GM12874 (cell line): Measurements from ENCODE around the gene M6PR.

Experiments
- CTCF ChIP-seq: IDR thresholded peaks from 2 replicates; pipeline ENCODE4 v1.5.1; 2011; ENCODE audit warnings: low read depth, mild to moderate bottlenecking, control low read depth, low read length, moderate library complexity; ENCODE audit not compliant: insufficient read depth

The M6PR gene

DNA sequence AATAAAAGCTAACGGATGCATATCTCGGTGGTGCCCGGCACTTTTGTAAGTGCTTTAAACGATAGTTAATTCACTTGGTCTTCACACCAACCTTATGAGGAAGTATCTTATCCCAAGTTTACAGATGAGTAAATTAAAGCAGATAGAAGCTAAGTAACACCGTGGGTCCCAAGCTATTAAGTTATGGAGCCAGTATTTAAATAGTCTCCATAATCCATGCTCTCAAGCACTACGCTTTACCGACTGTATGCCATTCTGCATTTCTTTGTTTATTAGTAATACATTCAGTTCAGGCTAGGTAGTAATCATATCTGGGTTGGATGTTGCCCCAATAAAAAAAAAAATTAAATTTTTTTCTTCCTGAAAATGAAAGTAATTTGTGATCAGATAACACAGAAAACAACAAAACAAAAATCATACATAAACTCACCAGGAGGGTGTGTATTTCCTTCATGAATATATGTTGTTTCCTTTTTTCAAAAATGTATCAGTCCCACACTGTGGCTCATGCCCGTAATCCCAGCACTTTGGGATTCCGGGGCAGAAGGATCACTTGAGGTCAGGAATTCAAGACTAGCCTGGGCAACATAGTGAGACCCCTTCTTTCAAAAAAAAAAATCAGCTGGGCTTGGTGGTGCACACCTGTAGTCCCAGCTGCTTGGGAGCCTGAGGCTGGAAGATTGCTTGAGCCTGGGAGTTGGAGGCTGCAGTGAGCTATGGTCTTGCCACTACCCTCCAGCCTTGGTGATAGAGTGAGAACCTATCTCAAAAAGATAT is 1.4 kb upstream of the M6PR start:
- no peak for TF ChIP-seq CTCF

DNA sequence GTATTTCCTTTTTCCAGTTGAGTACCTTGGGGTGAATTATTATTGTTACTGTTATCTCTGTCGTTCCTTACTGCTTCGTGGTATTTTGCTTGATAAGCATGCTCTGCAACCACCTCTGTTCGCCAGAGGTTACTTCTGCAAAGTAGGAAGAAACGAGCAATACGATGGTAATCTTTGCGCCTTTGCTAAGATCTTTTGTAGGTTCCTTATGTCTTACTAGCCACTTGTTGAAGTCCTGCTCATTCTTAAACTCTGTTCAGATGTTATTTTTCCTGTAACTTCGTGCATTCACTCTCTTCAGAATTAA is 729 bp upstream of the M6PR start:
- no peak for TF ChIP-seq CTCF

- no peak for TF ChIP-seq CTCF
Measured at GRCh38 chr12:8948701-8949341, 624 bp downstream of the M6PR start.

- TF ChIP-seq CTCF: no peak
Measured at GRCh38 chr12:8947737-8948136, 1.7 kb downstream of the M6PR start.

DNA sequence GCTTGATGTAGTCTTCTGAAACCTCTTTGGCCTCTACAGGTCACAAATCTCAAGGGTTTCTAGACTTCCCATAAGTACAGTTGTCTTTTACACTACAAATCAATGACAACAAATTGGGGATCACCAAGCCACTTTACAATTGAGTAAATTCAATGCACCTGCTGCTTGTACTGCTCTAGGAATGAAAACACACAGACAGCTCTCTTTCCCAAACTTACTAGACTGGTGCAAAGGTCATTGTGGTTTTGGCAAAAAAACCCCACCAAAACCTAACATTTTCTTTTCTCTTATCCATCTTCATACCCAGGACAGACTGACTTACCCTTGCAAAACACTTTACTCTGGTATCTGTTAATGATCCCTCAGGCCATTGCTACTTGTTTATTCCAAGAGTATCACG is 2.7 kb downstream of the M6PR start:
- TF ChIP-seq CTCF: no peak

DNA sequence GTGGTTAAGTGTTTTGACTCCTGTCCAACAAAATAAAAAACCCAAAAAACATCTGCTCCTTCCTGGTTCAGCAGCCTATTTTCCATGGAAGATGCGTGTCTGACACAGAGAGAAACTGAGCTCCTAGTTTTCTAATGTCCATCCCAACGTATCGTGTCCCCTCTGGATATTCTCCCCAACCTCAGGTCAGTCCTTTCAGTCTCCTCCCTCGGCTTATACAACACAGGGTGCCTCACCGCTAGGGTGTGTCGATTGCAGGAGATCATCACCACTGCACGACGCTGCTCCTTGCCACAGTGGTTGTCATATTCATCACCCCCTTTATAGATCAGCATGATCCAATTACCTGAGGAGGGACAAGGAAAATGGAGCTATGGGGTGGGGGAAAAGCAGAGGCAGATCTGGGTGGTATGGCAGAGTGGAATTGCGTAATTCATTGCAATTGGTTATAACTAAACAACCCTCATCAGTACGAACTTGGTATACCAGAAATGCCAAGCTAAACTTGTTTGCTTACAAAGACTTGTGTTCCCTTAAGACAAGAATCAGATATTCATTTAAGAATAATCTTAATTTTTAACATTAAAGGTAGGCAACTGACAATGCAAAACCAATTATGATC is 5.8 kb downstream of the M6PR start:
- no peak for TF ChIP-seq CTCF

DNA sequence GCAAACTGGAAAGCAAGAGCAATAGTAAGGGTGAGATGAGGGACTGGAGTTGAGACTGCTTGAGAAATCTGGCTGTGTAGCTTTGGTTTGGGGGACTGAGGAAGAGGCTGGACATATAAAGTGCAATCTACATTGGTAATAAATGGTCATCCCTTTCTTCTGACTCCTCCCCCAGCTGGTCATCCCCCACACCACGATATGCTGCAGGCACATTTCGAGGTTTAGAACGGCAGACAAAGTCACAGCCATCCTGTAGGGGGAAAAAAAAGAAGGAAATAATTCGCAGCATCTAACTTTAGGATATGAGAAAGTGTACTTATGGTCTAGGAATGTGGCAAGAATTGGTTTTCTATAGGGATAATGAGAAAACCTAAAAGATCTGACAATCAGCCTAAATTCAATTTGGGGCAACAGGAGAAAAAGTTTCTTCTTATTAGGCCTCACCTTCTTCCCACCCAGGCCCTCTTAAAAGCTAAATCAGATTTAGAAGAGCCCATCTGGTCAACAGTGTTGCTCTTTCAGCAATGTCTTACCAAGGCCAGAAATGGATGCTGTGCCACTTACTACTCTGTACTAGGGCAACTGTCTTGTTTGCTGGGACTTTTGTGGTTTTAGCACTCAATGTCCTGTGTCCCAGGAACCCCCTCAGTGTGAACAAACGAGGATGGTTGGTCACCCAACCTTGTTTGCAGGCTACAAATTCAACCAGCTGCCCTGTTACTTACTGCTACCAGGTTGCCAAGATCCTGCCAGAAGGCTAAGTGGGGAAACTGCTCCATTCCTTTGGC is 7.6 kb downstream of the M6PR start:
- TF ChIP-seq CTCF: no peak
